ENCODE results near the gene GALNT17. TPM values are rescaled to one million over a fixed set of nuclear protein-coding genes. Genes with fewer than 3 reads are reported as not detected.
"Not testable (repeated sequence)": the region's sequence is repeated elsewhere in the genome, so short reads cannot be mapped to it uniquely, and the experiment has no call there.

The GALNT17 gene
- total and polyA plus RNA-seq, 3 experiments from 2014 or later: not detected

- no peaks in the 10 kb centered on the region for H3K27me3 ChIP-seq (ENCODE audit: insufficient read depth, low read length, poor library complexity, severe bottlenecking)
- H3K9me3 Mint-ChIP-seq: peaks cover 10 to 18% (median 12%) of the 10 kb centered on the region in 5 donors
- H3K27ac ChIP-seq (ENCODE audit: low read depth, low read length): no peak overlapping the region
- H3K27ac Mint-ChIP-seq: no peak overlapping the region
- H3K36me3 ChIP-seq (ENCODE audit: insufficient read depth, low read length): no peaks in the 10 kb centered on the region
- no peaks in the 10 kb centered on the region for H3K9me3 ChIP-seq (ENCODE audit: low read length)
- CTCF ChIA-PET: no interaction called here
- POLR2A ChIA-PET: no interaction called here
- H3K4me3 ChIP-seq (ENCODE audit: low read length): no peak overlapping the region
- H3K4me1 ChIP-seq (ENCODE audit: insufficient read depth, low read length): no peaks in the 10 kb centered on the region
- no peaks in the 10 kb centered on the region for H3K4me1 Mint-ChIP-seq
- no peaks in the 10 kb centered on the region for H3K36me3 Mint-ChIP-seq
- no peak for DNase-seq
- no peak overlapping the region for H3K4me3 Mint-ChIP-seq
- H3K27me3 Mint-ChIP-seq: no peaks in the 10 kb centered on the region
These were observed 74.2 kb downstream of the GALNT17 start for GRCh38 chr7:71206184-71206583.

GRCh38 chr7:71208881-71209280 is 76.9 kb downstream of the GALNT17 start:
- ChIA-PET POLR2A (no interaction called here), CTCF (no interaction called here)
- H3K27ac Mint-ChIP-seq: no peak overlapping the region
- Histone ChIP-seq H3K27ac (ENCODE audit: low read depth, low read length) (no peak overlapping the region), H3K27me3 (ENCODE audit: insufficient read depth, low read length, poor library complexity, severe bottlenecking) (no peaks in the 10 kb centered on the region), H3K36me3 (ENCODE audit: insufficient read depth, low read length) (no peaks in the 10 kb centered on the region), H3K9me3 (ENCODE audit: low read length) (no peaks in the 10 kb centered on the region), H3K4me1 (ENCODE audit: insufficient read depth, low read length) (no peaks in the 10 kb centered on the region), H3K4me3 (ENCODE audit: low read length) (no peak overlapping the region)
- peaks cover 8 to 18% (median 9%) of the 10 kb centered on the region in 5 donors for H3K9me3 Mint-ChIP-seq
- no peaks in the 10 kb centered on the region for H3K36me3 Mint-ChIP-seq
- no peak for DNase-seq
- no peaks in the 10 kb centered on the region for H3K27me3 Mint-ChIP-seq
- H3K4me1 Mint-ChIP-seq: no peaks in the 10 kb centered on the region
- no peak overlapping the region for H3K4me3 Mint-ChIP-seq

- H3K4me1 Mint-ChIP-seq; H3K36me3 Mint-ChIP-seq; H3K27ac ChIP-seq (ENCODE audit: low read depth, low read length); H3K36me3 ChIP-seq (ENCODE audit: insufficient read depth, low read length); H3K27ac Mint-ChIP-seq; H3K4me3 ChIP-seq (ENCODE audit: low read length); CTCF ChIA-PET; H3K4me1 ChIP-seq (ENCODE audit: insufficient read depth, low read length); DNase-seq; H3K27me3 Mint-ChIP-seq; POLR2A ChIA-PET; H3K27me3 ChIP-seq (ENCODE audit: insufficient read depth, low read length, poor library complexity, severe bottlenecking); H3K4me3 Mint-ChIP-seq; H3K9me3 ChIP-seq (ENCODE audit: low read length): not testable (repeated sequence)
- peaks cover 3 to 19% (median 8%) of the 10 kb centered on the region in 5 donors for H3K9me3 Mint-ChIP-seq
These were observed 77.5 kb downstream of the GALNT17 start for GRCh38 chr7:71209484-71209883.

- H3K4me1 ChIP-seq (ENCODE audit: insufficient read depth, low read length): no peaks in the 10 kb centered on the region
- ChIA-PET POLR2A (no interaction called here), CTCF (no interaction called here)
- no peaks in the 10 kb centered on the region for H3K9me3 ChIP-seq (ENCODE audit: low read length)
- Mint-ChIP-seq H3K36me3 (no peaks in the 10 kb centered on the region), H3K9me3 (peaks cover 3 to 20% (median 9%) of the 10 kb centered on the region in 5 donors), H3K4me3 (no peak overlapping the region), H3K27ac (no peak overlapping the region), H3K4me1 (no peaks in the 10 kb centered on the region), H3K27me3 (no peaks in the 10 kb centered on the region)
- H3K27ac ChIP-seq (ENCODE audit: low read depth, low read length): no peak overlapping the region
- H3K4me3 ChIP-seq (ENCODE audit: low read length): no peak overlapping the region
- DNase-seq: no peak
- H3K27me3 ChIP-seq (ENCODE audit: insufficient read depth, low read length, poor library complexity, severe bottlenecking): no peaks in the 10 kb centered on the region
- no peaks in the 10 kb centered on the region for H3K36me3 ChIP-seq (ENCODE audit: insufficient read depth, low read length)
These were observed 78.3 kb downstream of the GALNT17 start for GRCh38 chr7:71210220-71210619.

GRCh38 chr7:71212433-71212832 is 80.5 kb downstream of the GALNT17 start:
- POLR2A ChIA-PET; CTCF ChIA-PET; H3K27ac Mint-ChIP-seq; H3K4me1 Mint-ChIP-seq; H3K36me3 ChIP-seq (ENCODE audit: insufficient read depth, low read length); H3K36me3 Mint-ChIP-seq; H3K4me3 Mint-ChIP-seq; H3K27me3 Mint-ChIP-seq; H3K27ac ChIP-seq (ENCODE audit: low read depth, low read length); H3K9me3 ChIP-seq (ENCODE audit: low read length); H3K4me3 ChIP-seq (ENCODE audit: low read length); H3K4me1 ChIP-seq (ENCODE audit: insufficient read depth, low read length); H3K27me3 ChIP-seq (ENCODE audit: insufficient read depth, low read length, poor library complexity, severe bottlenecking); DNase-seq: not testable (repeated sequence)
- H3K9me3 Mint-ChIP-seq: peaks cover 0 to 16% (median 6%) of the 10 kb centered on the region in 5 donors

GRCh38 chr7:71216211-71216610 is 84.3 kb downstream of the GALNT17 start:
- Mint-ChIP-seq H3K4me3 (no peak overlapping the region), H3K27ac (no peak overlapping the region)

GRCh38 chr7:71220210-71220695 is 88.3 kb downstream of the GALNT17 start:
- Mint-ChIP-seq H3K4me3 (no peak overlapping the region), H3K27me3 (peaks cover 0 to 1% of the 10 kb centered on the region in 2 donors), H3K36me3 (no peaks in the 10 kb centered on the region), H3K27ac (no peak overlapping the region), H3K9me3 (peaks cover 15 to 30% (median 21%) of the 10 kb centered on the region in 5 donors), H3K4me1 (no peaks in the 10 kb centered on the region)
- no peak for DNase-seq
- H3K27me3 ChIP-seq (ENCODE audit: insufficient read depth, low read length, poor library complexity, severe bottlenecking): no peaks in the 10 kb centered on the region
- H3K4me1 ChIP-seq (ENCODE audit: insufficient read depth, low read length): no peaks in the 10 kb centered on the region
- ChIA-PET CTCF (no interaction called here), POLR2A (no interaction called here)
- no peak overlapping the region for H3K4me3 ChIP-seq (ENCODE audit: low read length)
- H3K27ac ChIP-seq (ENCODE audit: low read depth, low read length): no peak overlapping the region
- H3K9me3 ChIP-seq (ENCODE audit: low read length): no peaks in the 10 kb centered on the region
- no peaks in the 10 kb centered on the region for H3K36me3 ChIP-seq (ENCODE audit: insufficient read depth, low read length)

More at GRCh38 chr7:71216211-71216610, 84.3 kb downstream of the GALNT17 start:
- Histone ChIP-seq H3K27me3 (ENCODE audit: insufficient read depth, low read length, poor library complexity, severe bottlenecking) (no peaks in the 10 kb centered on the region), H3K27ac (ENCODE audit: low read depth, low read length) (no peak overlapping the region), H3K4me1 (ENCODE audit: insufficient read depth, low read length) (no peaks in the 10 kb centered on the region), H3K4me3 (ENCODE audit: low read length) (no peak overlapping the region), H3K36me3 (ENCODE audit: insufficient read depth, low read length) (no peaks in the 10 kb centered on the region), H3K9me3 (ENCODE audit: low read length) (no peaks in the 10 kb centered on the region)
- H3K9me3 Mint-ChIP-seq: peaks cover 3 to 30% (median 20%) of the 10 kb centered on the region in 5 donors
- H3K36me3 Mint-ChIP-seq: no peaks in the 10 kb centered on the region
- no peak for DNase-seq
- POLR2A ChIA-PET: no interaction called here
- CTCF ChIA-PET: no interaction called here
- peaks cover 0 to 1% of the 10 kb centered on the region in 2 donors for H3K27me3 Mint-ChIP-seq
- no peaks in the 10 kb centered on the region for H3K4me1 Mint-ChIP-seq

GRCh38 chr7:71221049-71221448 is 89.1 kb downstream of the GALNT17 start:
- no peak for DNase-seq
- H3K4me1 Mint-ChIP-seq: no peaks in the 10 kb centered on the region
- H3K27me3 Mint-ChIP-seq: peaks cover 0 to 1% of the 10 kb centered on the region in 2 donors
- no peaks in the 10 kb centered on the region for H3K4me1 ChIP-seq (ENCODE audit: insufficient read depth, low read length)
- H3K36me3 ChIP-seq (ENCODE audit: insufficient read depth, low read length): no peaks in the 10 kb centered on the region
- H3K9me3 ChIP-seq (ENCODE audit: low read length): no peaks in the 10 kb centered on the region
- no peaks in the 10 kb centered on the region for H3K36me3 Mint-ChIP-seq
- H3K4me3 ChIP-seq (ENCODE audit: low read length): no peak overlapping the region
- H3K4me3 Mint-ChIP-seq: no peak overlapping the region
- H3K9me3 Mint-ChIP-seq: peaks cover 15 to 31% (median 21%) of the 10 kb centered on the region in 5 donors
- no peak overlapping the region for H3K27ac Mint-ChIP-seq
- no peak overlapping the region for H3K27ac ChIP-seq (ENCODE audit: low read depth, low read length)
- ChIA-PET CTCF (interaction anchor here (0.7 kb wide), 1 partner anchor 38 kb away, joined by 4 read pairs; no protein-coding TSS in a partner anchor), POLR2A (no interaction called here)
- H3K27me3 ChIP-seq (ENCODE audit: insufficient read depth, low read length, poor library complexity, severe bottlenecking): no peaks in the 10 kb centered on the region

GRCh38 chr7:71221549-71221948 is 89.6 kb downstream of the GALNT17 start:
- Histone ChIP-seq H3K27ac (ENCODE audit: low read depth, low read length) (no peak overlapping the region), H3K36me3 (ENCODE audit: insufficient read depth, low read length) (no peaks in the 10 kb centered on the region), H3K4me1 (ENCODE audit: insufficient read depth, low read length) (no peaks in the 10 kb centered on the region), H3K9me3 (ENCODE audit: low read length) (no peaks in the 10 kb centered on the region), H3K27me3 (ENCODE audit: insufficient read depth, low read length, poor library complexity, severe bottlenecking) (no peaks in the 10 kb centered on the region), H3K4me3 (ENCODE audit: low read length) (no peak overlapping the region)
- H3K9me3 Mint-ChIP-seq: peaks cover 17 to 32% (median 21%) of the 10 kb centered on the region in 5 donors
- H3K36me3 Mint-ChIP-seq: no peaks in the 10 kb centered on the region
- POLR2A ChIA-PET: no interaction called here
- no peaks in the 10 kb centered on the region for H3K4me1 Mint-ChIP-seq
- CTCF ChIA-PET: interaction anchor here (0.7 kb wide), 1 partner anchor 38 kb away, joined by 4 read pairs; no protein-coding TSS in a partner anchor
- no peak overlapping the region for H3K4me3 Mint-ChIP-seq
- H3K27me3 Mint-ChIP-seq: peaks cover 0 to 1% of the 10 kb centered on the region in 2 donors
- no peak overlapping the region for H3K27ac Mint-ChIP-seq
- no peak for DNase-seq

Data from CD8-positive, alpha-beta memory T cell (primary cell).